ENCODE results near the gene ZNF611.

DNA sequence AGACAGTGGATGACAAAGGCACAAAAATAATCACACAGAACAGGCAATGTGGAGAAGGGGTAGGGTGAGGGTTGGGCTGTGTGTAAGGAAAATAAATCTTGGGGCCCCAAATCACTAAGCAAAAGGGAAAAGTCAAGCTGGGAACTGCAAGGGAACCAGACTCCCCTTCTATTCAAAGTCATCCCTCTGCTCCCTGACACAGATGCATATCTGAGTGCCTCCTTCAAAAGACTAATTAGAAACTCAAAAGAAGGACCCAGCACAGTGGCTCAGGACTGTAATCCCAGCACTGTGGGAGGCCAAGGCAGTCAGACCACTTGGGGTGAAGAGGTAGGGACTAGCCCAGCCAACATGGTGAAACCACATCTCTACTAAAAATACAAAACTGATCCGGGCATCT, 18.3 kb downstream of the ZNF611 start:
- TF ChIP-seq POLR2AphosphoS5 (IDR thresholded peaks at IDR 0.05; ENCODE audit: low read depth, low read length) (no peak), POLR2A (IDR thresholded peaks at IDR 0.05; ENCODE audit: low read depth, low read length) (no peak), TAF1 (IDR thresholded peaks at IDR 0.05; ENCODE audit: borderline replicate concordance, low read depth, low read length) (no peak)

All from GM12892 (cell line).